Measurements from ENCODE around the gene ARHGEF7. TPM values are rescaled to one million over a fixed set of nuclear protein-coding genes. Genes with fewer than 3 reads are reported as not detected.

ARHGEF7 gene
- total and polyA plus RNA-seq, 2 experiments from 2014 or later, result 30.1 to 46.8 TPM

GRCh38 chr13:111317042-111317550 is 202.0 kb downstream of the ARHGEF7 start:
- no peak overlapping the region for H3K27ac ChIP-seq
- no peak for DNase-seq (ENCODE audit: low spot score)
- WGBS (ENCODE audit: low lambda C conversion rate, missing lambda C conversion rate), result 97% methylated on average over 14 of the region's 14 CpGs

GRCh38 chr13:111317571-111318345 is 202.6 kb downstream of the ARHGEF7 start:
- TF ChIP-seq EZH2phosphoT487 (IDR thresholded peaks at IDR 0.05; ENCODE audit: low read depth, severe bottlenecking, unreplicated experiment), result no peak
- no peak for TF ChIP-seq EZH2 (IDR thresholded peaks at IDR 0.05; ENCODE audit: borderline replicate concordance)
- TF ChIP-seq CTCF (IDR thresholded peaks at IDR 0.05; ENCODE audit: poor library complexity), result no peak
- no peak overlapping the region for H2AFZ ChIP-seq
- no peaks in the 10 kb centered on the region for H4K20me1 ChIP-seq (ENCODE audit: insufficient read depth, poor library complexity, severe bottlenecking)
- DNase-seq (ENCODE audit: low spot score), result no peak
- H3K27me3 ChIP-seq, result no peaks in the 10 kb centered on the region
- H3K27ac ChIP-seq, result no peak overlapping the region
- H3K4me2 ChIP-seq, result no peak overlapping the region
- no peaks in the 10 kb centered on the region for H3K9me3 ChIP-seq (ENCODE audit: low read depth)
- H3K4me3 ChIP-seq, result no peak overlapping the region
- peaks cover 3% of the 10 kb centered on the region for H3K4me1 ChIP-seq (ENCODE audit: insufficient read depth)
- 95% methylated on average over 29 of the region's 29 CpGs for WGBS (ENCODE audit: low lambda C conversion rate, missing lambda C conversion rate)
- H3K79me2 ChIP-seq, result no peaks in the 10 kb centered on the region
- H3K9me2 ChIP-seq (replicated peaks; ENCODE audit: insufficient read depth), result no peaks in the 10 kb centered on the region
- H3K36me3 ChIP-seq (replicated peaks; ENCODE audit: insufficient read depth, low read depth), result no peaks in the 10 kb centered on the region

More at GRCh38 chr13:111317042-111317550, 202.0 kb downstream of the ARHGEF7 start:
- no peaks in the 10 kb centered on the region for H3K9me3 ChIP-seq (ENCODE audit: low read depth)
- H2AFZ ChIP-seq, result no peak overlapping the region
- H3K4me2 ChIP-seq, result no peak overlapping the region
- no peaks in the 10 kb centered on the region for H3K27me3 ChIP-seq
- no peaks in the 10 kb centered on the region for H3K36me3 ChIP-seq (replicated peaks; ENCODE audit: insufficient read depth, low read depth)
- no peaks in the 10 kb centered on the region for H3K9me2 ChIP-seq (replicated peaks; ENCODE audit: insufficient read depth)
- no peaks in the 10 kb centered on the region for H4K20me1 ChIP-seq (ENCODE audit: insufficient read depth, poor library complexity, severe bottlenecking)
- H3K79me2 ChIP-seq, result no peaks in the 10 kb centered on the region
- no peak overlapping the region for H3K4me3 ChIP-seq
- TF ChIP-seq EZH2phosphoT487 (IDR thresholded peaks at IDR 0.05; ENCODE audit: low read depth, severe bottlenecking, unreplicated experiment) (no peak), CTCF (IDR thresholded peaks at IDR 0.05; ENCODE audit: poor library complexity) (no peak), EZH2 (IDR thresholded peaks at IDR 0.05; ENCODE audit: borderline replicate concordance) (no peak)
- H3K4me1 ChIP-seq (ENCODE audit: insufficient read depth), result peaks cover 3% of the 10 kb centered on the region

GRCh38 chr13:111318386-111318785 is 203.3 kb downstream of the ARHGEF7 start:
- Histone ChIP-seq H3K9me2 (replicated peaks; ENCODE audit: insufficient read depth) (no peaks in the 10 kb centered on the region), H3K4me3 (no peak overlapping the region), H3K4me2 (no peak overlapping the region), H4K20me1 (ENCODE audit: insufficient read depth, poor library complexity, severe bottlenecking) (no peaks in the 10 kb centered on the region), H3K9me3 (ENCODE audit: low read depth) (no peaks in the 10 kb centered on the region), H3K79me2 (no peaks in the 10 kb centered on the region), H3K4me1 (ENCODE audit: insufficient read depth) (peaks cover 3% of the 10 kb centered on the region), H3K36me3 (replicated peaks; ENCODE audit: insufficient read depth, low read depth) (no peaks in the 10 kb centered on the region), H3K27ac (no peak overlapping the region), H3K27me3 (no peaks in the 10 kb centered on the region), H2AFZ (no peak overlapping the region)
- WGBS (ENCODE audit: low lambda C conversion rate, missing lambda C conversion rate), result 90% methylated on average over 13 of the region's 13 CpGs
- DNase-seq (ENCODE audit: low spot score), result no peak
- TF ChIP-seq EZH2 (IDR thresholded peaks at IDR 0.05; ENCODE audit: borderline replicate concordance) (no peak), EZH2phosphoT487 (IDR thresholded peaks at IDR 0.05; ENCODE audit: low read depth, severe bottlenecking, unreplicated experiment) (no peak), CTCF (IDR thresholded peaks at IDR 0.05; ENCODE audit: poor library complexity) (no peak)
